IPS-11a (cell line): ENCODE measurements around the gene UNC93A.

Experiments used
- H3K4me3 ChIP-seq: one replicate; pipeline ENCODE4 v1.5.1; 2013; ENCODE audit warnings: low read depth, low read length, control low read depth

The UNC93A gene

DNA sequence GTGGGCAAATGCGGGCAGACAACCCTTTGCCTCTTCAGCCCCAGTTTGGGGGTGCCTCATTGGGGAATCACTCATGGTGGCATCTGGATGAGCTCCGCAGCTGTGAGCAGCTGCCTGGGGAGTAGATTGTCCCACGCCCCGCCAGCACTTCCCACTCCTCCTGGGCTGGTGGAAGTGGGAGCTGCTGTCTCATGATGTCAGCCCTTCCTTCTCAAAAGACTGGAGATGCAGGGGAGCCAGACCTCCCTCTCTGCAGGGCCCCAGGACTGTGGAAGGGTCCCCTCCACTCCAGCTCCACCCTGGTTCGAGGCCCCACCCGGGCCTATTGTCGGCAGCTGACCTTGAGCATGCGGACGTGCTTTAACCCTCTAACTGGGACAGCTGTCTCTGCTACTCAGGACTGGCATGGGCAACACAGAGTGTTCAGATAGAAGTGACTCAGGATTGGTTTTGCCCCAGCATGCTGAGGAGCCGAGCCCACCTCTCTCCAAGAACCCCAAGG is 2.0 kb downstream of the UNC93A start:
- H3K4me3 ChIP-seq, result no peak overlapping the region

DNA sequence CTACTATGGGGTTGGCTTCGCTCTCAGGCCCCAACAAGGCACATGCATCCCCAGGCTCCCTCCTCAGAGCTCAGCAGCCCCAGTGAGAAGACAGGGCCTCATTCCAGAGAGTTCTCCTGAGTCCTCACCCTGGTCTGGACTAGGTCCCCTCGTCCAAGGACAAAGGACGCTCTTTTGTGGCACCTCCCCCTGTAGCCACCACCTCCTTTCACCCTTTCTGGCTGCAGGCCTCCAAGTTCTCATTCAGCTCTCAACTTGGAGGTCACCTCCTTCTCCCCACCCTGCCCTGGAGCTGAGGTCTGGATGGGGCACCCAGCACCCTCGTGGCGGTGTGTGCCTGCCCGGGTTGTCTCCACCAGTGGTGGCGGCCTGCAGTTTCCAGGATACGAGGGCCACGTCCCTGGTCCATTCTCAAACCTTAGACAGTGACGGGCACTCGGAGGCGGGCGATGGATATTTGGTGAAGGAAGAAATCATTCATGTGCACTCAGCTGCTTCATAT is 2.5 kb downstream of the UNC93A start:
- H3K4me3 ChIP-seq, result no peak overlapping the region

DNA sequence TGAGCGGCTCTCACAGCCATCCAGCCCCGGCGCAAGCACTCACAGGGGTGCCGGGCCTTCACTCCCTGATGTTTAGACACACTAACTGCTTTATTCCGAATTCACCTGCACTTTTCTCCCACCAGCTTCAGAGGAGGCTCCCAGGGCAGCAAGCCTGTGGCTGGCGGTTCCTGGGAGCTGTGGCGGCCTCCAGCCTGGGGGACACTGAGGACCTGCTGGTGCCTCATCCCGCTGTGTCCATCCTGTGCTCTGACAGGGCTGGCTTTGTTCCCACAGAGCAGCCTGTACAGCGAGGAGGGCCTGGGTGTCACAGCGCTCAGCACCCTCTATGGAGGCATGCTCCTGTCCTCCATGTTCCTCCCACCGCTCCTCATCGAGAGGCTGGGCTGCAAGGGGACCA is 3.1 kb downstream of the UNC93A start:
- H3K4me3 ChIP-seq, result no peak overlapping the region

DNA sequence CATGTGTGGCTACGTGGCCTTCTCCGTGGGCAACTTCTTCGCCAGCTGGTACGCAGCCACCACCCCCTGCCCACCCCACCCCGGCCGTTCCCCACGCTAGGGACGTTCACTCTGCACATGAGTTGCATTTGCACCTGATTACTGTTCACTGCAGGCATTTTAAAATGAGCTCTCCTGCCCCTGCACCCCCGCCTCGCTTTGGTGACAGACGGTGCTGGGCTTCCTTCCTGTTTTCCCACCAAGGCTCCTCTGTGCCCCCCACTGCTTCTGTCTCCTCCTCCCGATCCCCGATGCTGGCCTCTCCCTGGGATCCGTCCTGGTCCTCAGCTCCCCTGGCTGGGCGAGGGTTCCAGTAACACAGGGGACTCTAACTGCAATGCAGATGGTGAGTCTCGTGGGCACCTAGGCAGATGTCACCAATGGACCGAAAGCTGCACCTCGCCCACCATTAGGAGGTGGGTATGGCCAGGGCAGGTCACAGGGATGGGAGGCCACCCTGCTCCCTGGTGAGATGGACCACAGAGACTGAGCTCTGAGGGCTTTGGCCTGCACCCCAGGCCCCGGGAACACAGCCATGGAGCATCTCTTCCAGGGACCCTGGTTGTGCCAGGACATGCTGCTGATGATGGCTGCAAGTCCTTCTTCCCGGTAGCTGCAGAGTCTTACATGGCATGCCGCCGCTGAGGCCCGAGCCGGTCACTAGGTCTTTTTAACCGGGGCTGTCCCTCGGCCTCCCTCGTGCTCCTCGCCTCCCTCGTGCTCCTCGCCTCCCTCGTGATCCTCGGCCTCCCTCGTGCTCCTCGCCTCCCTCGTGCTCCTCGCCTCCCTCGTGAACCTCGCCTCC is 3.8 kb downstream of the UNC93A start:
- H3K4me3 ChIP-seq, result no peak overlapping the region

DNA sequence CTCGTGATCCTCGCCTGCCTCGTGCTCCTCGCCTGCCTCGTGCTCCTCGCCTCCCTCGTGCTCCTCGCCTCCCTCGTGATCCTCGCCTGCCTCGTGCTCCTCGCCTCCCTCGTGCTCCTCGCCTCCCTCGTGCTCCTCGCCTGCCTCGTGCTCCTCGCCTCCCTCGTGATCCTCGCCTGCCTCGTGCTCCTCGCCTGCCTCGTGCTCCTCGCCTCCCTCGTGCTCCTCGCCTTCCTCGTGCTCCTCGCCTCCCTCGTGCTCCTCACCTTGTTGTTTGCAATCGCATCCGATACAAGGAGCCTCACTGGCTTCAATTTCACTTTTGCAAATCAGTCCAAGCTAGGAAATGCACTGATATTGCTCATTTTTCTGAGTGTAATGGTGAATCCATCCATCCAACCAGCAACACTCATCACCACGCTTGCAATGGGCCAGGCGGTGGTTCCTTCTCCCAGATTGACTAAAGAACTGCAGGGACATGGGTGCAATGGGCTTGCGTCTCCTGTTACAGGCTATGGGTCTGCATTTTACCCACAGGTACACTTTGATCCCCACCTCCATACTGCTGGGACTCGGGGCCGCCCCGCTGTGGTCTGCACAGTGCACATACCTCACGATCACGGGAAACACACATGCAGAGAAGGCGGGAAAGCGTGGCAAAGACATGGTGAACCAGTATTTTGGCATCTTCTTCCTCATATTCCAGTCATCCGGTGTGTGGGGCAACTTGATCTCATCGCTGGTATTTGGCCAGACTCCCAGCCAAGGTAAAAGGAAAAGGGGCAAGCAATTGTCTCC is 4.6 kb downstream of the UNC93A start:
- no peak overlapping the region for H3K4me3 ChIP-seq

DNA sequence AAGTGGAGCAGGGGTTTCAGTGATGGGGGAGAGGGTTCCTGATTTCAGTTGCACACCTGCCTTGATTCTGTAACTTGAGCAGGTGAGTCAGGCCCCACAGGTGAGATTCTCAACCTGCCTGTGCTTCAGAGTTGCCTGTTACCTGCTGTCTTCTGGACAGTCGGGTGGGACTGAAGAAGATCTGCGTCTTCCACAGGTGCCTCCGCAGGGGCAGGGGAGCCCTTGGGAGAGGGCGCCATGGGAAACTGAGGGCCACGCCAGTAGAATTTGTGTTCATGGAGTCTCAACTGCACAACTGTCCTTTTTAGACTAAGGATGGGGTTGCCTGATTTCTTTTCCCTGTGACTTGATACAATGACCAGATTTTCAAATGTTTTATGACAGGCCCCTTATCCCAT is 5.2 kb downstream of the UNC93A start:
- H3K4me3 ChIP-seq, result no peak overlapping the region

DNA sequence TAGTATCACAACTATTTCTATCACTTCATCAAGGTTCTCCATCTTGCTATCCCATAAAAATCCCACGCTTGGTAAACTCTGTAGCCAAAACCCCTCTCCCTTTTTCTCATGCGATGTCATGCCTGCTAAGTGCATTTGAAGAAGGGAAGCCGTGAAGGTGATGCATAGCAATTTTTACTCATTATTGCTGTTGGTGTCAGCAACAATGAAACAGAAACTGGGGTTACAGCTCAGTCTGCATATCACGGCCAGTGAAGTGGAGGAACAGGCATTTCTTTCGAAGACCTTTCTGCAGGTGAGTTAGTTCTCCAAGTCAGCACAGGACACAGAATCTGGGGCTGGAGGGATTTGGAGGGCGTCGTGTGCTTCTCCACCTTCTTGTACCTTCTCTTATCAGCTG is 5.8 kb downstream of the UNC93A start:
- no peak overlapping the region for H3K4me3 ChIP-seq

DNA sequence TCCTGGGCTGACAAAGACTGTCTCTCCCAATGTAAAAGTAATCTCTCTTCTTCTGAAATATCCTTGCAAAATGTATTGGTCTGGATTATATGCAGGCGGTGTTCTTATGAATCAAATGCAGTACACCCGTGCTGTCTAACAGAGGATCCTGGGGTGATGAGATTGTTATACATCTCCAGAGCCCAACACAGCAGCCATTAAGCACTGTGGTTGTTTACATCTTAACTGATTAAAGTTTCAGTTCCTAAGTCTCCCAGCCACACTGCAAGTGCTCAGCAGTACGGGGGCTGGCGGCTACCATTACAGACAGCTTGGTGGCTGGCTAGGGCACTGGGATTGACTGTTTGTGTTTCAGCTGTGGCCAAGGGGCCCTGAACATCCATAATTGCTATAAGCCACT is 7.0 kb downstream of the UNC93A start:
- no peak overlapping the region for H3K4me3 ChIP-seq

DNA sequence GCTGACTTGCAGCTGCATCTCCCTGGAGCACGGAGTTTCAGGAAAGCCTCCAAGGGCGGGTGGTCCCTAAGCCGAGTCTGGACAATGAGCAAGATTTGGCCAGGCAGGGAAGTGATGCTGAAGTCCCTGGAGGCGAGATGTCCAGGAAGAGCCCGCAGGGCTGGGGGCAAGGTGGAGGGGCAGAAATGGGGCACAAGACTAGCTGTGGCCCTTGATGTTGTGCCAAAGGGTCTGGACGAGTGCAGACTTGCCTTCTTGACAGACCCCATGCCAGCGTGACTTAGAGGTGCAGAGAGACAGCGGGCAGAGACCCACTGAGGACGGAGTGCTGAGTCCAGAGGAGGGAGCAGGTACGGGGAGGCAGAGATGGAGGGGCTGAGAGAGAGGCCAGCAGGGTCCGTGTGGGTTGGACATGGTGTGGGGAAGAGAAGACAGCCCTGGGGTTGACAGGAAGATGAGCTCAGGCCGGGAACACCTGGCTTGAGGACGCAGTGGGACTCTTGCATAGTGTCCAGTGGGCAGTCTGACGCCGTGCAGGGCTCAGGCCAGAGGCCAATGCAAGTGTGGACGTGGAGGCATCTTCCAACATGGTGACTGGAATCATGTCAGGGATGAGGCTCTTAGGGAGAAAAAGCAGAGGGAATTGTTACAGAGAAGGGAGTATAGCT is 8.7 kb downstream of the UNC93A start:
- H3K4me3 ChIP-seq, result no peak overlapping the region

DNA sequence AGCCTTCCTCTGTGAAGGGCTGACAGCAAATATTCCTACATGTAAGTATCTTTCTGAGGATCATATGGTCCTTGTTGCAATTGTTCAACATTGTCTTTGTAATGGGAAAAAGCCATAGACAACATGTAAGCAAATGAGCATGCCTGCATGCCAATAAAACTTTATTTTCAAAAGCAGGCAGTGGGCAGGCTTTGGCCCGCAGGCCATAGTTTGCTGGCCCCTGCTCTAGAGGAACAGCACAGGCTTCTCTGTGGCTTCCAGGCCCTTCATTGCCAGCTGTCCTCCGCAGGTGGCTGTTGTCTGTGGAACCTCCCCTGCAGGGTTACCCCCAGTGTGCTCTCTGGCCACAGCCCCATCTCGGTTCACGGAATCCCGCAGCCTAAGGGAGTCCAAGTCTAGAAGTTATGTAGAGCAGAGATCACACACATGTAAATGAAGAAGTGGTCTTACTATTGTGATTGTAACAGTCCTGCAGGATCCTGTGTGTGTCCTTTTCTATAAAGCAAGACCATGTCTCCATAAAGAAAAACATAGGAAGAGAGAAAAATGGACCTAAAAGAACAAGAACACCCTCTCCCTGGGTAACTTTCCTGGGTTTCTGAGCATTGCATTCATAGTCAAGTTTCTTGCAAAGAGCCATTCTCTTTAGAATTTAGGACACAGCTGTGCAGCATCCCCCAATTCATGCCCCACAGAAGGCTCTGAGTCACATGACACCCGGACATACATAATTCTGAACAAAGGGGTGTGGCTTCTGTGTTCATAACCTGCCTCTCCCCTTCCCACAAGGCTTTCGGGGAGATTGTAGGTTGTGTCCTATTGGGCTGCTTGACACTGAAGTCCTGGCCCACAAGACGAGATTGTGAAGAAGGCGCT is 10.0 kb downstream of the UNC93A start:
- no peak overlapping the region for H3K4me3 ChIP-seq

DNA sequence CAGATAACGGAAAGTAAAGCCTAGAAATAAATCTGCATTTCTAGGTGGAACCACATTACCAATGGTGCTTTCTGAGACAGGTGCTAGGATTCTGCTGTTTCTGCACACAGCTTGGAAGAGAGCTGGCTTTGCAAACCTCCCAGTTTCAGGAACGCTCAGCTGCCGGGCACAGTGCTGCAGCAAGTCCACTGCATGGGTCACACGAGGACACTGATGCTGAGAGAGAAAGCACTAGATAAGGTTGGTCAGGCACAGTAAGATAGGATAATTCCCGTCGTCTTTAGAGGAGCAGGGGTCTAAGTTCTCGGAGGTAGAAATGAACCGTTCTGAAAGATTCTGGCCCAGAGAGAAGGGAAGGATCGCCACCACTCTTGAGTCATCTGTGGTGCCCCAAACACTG is 11.0 kb downstream of the UNC93A start:
- no peak overlapping the region for H3K4me3 ChIP-seq

DNA sequence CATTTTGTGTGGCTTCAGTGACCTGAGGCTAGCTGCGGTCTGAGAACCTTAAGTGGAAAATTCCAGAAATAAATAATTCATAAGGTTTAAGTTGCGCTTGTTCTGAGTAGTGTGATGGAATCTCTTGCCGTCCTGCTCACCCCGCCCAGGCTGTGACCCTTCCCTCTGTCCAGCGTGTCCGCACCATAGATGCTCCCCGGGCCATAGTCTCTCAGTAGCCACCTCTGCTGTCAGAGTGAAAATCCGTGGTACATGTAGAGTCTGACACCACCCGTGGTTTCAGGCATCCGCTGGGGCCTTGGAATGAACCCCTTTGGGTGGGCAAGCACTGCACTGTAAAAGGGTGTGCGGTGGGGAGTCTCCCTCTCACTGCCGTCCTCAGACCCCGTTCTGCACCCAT is 11.7 kb downstream of the UNC93A start:
- H3K4me3 ChIP-seq, result no peak overlapping the region

DNA sequence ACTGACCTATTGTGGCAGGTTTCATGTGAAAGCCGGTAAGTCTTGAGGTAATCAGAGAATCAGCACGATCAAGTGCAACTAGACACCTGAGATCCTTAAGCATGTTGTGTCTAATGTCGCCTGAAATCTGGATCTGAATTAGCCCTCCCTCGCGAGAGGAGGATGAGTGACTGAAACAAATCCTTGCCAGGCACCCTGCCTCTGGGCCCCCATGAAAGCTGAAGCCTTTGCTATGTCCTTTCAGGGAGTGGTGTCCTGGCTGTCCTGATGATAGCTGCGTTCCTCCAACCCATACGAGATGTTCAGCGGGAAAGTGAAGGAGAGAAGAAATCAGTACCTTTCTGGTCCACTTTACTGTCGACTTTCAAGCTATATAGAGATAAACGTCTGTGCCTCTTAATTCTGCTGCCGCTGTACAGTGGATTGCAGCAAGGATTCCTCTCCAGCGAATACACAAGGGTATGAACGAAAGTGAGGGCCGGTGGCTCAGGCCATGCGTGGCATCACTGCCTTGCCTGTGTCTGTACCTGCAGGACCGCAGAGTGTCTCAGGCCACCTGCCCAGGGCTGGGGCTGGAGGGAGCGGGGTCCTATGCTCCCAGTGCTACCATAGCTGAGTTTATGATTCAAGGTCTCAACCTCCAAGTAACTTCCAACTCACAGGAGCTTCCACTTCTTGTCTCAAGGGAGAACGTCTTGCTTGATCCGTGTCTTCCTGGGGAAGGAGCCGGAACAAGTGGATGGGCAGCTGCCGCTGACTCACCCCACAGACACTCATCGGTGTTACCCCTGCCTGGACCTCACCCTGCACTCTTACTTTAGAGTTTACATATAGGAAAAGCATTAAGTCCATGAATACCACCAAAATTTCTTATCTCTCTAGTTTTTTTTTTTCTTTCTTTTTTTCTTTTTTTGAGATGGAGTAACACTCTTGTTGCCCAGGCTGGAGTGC is 12.8 kb downstream of the UNC93A start:
- no peak overlapping the region for H3K4me3 ChIP-seq

DNA sequence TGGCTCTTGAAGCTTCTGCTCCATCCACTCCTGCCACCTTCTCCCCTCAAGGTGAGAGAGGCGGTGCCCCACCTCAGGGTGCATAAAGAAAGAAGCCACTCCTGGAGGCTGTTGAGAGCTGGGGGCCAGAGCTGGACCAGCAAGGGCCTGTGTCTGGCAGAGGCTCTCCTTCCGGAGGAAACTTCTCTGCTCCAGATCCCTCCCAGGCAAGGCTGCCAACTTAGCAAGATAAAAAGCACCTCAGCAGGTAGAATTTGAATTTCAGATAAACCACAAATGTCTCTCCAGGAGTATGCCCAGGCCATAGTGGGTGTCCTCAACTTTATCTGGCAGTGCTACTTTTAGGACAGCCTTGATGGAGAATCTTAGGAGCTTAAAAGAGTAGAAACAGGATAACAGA is 13.8 kb downstream of the UNC93A start:
- no peak overlapping the region for H3K4me3 ChIP-seq

DNA sequence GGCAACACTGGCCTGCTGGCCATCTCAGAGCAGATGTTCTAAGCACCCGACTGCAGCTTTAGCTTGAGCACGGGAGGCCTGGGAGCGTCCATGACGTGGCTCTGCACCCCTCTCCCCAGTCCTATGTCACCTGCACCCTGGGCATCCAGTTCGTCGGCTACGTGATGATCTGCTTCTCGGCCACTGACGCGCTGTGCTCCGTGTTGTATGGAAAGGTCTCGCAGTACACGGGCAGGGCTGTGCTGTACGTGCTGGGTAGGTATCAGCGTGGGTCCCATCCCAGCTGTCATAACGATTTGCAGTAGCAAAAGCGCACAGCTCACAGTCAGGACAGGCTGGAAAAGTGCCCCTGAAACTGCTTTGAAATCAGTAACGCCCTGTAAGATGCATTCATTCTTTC is 14.7 kb downstream of the UNC93A start:
- H3K4me3 ChIP-seq, result no peak overlapping the region

DNA sequence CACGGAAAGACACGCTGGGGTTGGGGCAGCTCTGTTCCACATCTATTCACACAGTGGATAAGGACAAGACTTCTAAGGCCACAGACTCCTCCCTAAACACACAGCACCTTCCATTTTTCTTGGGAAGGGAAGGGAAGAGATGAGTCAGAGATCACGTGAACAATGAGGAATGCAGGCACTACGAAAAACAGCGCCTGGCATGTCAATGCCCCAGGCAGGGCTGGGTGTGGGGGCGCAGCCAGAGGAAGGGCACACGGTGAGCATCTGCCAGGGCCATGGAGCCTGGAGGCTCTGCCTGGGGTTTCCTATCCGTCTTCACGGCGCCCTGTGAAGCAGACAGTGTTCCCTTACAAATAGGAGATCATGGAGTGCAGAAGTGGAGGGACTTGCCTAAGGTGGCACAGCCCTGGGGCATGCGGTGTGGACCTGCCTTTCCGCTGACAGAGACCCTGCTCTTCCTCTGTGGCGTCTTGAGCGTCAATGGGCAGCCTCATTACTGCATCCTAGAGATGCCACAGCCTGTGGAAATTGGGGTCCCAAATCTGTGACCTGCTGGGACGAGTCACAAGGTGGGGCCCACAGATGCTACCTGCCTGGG is 15.4 kb downstream of the UNC93A start:
- H3K4me3 ChIP-seq, result no peak overlapping the region

DNA sequence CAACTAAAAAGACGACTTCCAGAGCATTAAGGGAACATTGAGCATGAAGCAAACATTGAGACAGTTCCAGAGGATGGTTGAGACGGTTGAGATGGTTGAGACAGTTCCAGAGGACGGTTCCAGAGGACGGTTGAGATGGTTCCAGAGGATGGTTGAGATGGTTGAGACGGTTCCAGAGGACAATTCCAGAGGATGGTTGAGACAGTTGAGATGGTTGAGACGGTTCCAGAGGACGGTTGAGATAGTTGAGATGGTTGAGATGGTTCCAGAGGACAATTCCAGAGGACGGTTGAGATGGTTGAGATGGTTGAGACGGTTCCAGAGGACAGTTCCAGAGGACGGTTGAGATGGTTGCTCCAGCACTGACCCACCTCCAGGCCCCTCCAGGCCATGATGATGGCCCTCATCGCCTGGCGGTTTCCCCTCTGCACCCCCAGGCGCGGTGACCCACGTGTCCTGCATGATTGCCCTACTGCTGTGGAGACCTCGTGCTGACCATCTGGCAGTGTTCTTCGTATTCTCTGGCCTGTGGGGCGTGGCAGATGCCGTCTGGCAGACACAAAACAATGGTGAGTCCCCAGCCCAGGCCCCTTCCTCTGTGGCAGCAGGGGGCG is 16.3 kb downstream of the UNC93A start:
- H3K4me3 ChIP-seq, result no peak overlapping the region

DNA sequence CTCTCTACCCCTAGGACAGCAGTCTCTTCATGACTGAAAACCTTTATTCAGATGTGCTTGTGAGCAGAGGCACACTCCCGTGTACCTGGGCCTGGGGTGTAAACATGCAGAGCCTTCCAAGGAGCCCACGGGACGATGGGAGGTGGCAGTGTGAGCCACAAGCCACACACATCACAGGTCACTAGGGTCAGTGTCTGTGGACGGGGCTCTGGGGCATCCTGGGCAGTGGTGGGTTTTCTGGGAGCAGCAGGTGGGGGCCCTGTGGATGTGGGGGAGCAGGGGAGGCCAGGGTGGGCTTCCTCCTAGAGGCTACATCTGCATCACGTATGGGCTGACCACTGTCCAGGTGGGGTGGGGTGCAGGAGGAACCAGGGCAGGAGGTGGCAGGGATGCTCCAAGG is 17.1 kb downstream of the UNC93A start:
- no peak overlapping the region for H3K4me3 ChIP-seq
